ENCODE results near the gene TBC1D28. TPM values are rescaled to one million over a fixed set of nuclear protein-coding genes. Genes with fewer than 3 reads are reported as not detected.
"Not testable (repeated sequence)": the region's sequence is repeated elsewhere in the genome, so short reads cannot be mapped to it uniquely, and the experiment has no call there.

Gene TBC1D28
- total RNA-seq, 1 donor from 2014 or later = not detected

GRCh38 chr17:18638357-18638756, 5.8 kb downstream of the TBC1D28 start:
- not testable (repeated sequence) for H3K9me3 Mint-ChIP-seq, H3K27ac Mint-ChIP-seq

GRCh38 chr17:18636237-18636636, 8.0 kb downstream of the TBC1D28 start:
- H3K27me3 Mint-ChIP-seq (ENCODE audit: low read depth) = peaks cover 17% of the 10 kb centered on the region
- H3K4me3 Mint-ChIP-seq (ENCODE audit: low read depth); intact Hi-C loops (cut with micrococcal nuclease): not testable (repeated sequence)

More at GRCh38 chr17:18638357-18638756, 5.8 kb downstream of the TBC1D28 start:
- intact Hi-C loops (cut with micrococcal nuclease); H3K4me3 Mint-ChIP-seq (ENCODE audit: low read depth); H3K36me3 Mint-ChIP-seq (ENCODE audit: low read depth); H3K4me1 Mint-ChIP-seq (ENCODE audit: low read depth); DNase-seq (ENCODE audit: low spot score): not testable (repeated sequence)
- H3K27me3 Mint-ChIP-seq (ENCODE audit: low read depth) = peaks cover 17% of the 10 kb centered on the region

GRCh38 chr17:18635773-18636172, 8.4 kb downstream of the TBC1D28 start:
- H3K9me3 Mint-ChIP-seq; H3K4me3 Mint-ChIP-seq (ENCODE audit: low read depth); DNase-seq (ENCODE audit: low spot score); H3K27ac Mint-ChIP-seq; H3K4me1 Mint-ChIP-seq (ENCODE audit: low read depth); intact Hi-C loops (cut with micrococcal nuclease); H3K36me3 Mint-ChIP-seq (ENCODE audit: low read depth): not testable (repeated sequence)
- peaks cover 19% of the 10 kb centered on the region for H3K27me3 Mint-ChIP-seq (ENCODE audit: low read depth)

More at GRCh38 chr17:18636237-18636636, 8.0 kb downstream of the TBC1D28 start:
- not testable (repeated sequence) for H3K9me3 Mint-ChIP-seq; H3K4me1 Mint-ChIP-seq (ENCODE audit: low read depth); H3K36me3 Mint-ChIP-seq (ENCODE audit: low read depth); H3K27ac Mint-ChIP-seq; DNase-seq (ENCODE audit: low spot score)

DNA sequence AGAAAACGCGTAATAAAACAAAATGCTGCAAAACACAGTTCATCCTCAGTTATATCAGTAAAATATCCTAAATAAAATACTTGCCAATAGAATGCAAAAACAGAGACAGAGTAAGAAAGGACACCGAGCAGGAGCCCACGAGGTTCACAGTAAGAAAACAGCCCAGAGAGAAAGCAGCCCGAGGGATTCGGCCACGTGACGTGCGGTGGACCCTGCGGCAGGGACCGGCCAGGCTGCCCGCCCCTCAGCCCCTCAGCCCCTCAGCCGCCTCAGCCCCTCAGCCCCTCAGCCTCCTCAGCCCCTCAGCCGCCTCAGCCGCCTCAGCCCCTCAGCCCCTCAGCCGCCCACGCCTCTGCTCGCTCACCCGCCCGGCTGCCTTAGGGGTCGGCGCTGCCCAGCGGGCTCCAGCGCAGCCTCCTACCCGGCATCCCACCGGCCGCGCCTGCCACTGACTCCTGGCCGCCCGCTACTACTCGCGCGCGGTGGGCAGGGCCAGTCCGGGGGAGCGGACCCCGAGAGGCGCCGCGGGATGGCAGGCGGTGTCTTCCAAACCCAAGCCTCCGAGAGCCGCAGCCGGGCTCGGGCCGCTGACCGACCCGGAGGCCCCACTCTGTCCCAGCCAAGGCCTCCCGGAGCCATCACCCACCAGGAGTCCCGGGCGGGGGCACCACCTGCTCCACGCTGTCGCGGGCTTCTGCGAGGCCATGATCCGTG, 9.5 kb downstream of the TBC1D28 start:
- peak overlapping the region; percentile 49 for H3K4me3 Mint-ChIP-seq (ENCODE audit: low read depth)
- peaks cover 19% of the 10 kb centered on the region for H3K27me3 Mint-ChIP-seq (ENCODE audit: low read depth)
- H3K9me3 Mint-ChIP-seq; H3K27ac Mint-ChIP-seq; DNase-seq (ENCODE audit: low spot score); H3K36me3 Mint-ChIP-seq (ENCODE audit: low read depth); intact Hi-C loops (cut with micrococcal nuclease); H3K4me1 Mint-ChIP-seq (ENCODE audit: low read depth): not testable (repeated sequence)

- peak overlapping the region; percentile 10 for H3K27ac Mint-ChIP-seq
- H3K9me3 Mint-ChIP-seq = no peaks in the 10 kb centered on the region
- intact Hi-C loops (cut with micrococcal nuclease) = no loop called here
- H3K36me3 Mint-ChIP-seq (ENCODE audit: low read depth) = no peaks in the 10 kb centered on the region
- H3K4me1 Mint-ChIP-seq (ENCODE audit: low read depth) = peaks cover 8% of the 10 kb centered on the region
- peak overlapping the region; percentile 35 for H3K4me3 Mint-ChIP-seq (ENCODE audit: low read depth)
- H3K27me3 Mint-ChIP-seq (ENCODE audit: low read depth) = peaks cover 11% of the 10 kb centered on the region
- no peak for DNase-seq (ENCODE audit: low spot score)
Measured at GRCh38 chr17:18626152-18626870, 17.9 kb downstream of the TBC1D28 start.

- H3K4me1 Mint-ChIP-seq (ENCODE audit: low read depth); H3K27me3 Mint-ChIP-seq (ENCODE audit: low read depth); H3K36me3 Mint-ChIP-seq (ENCODE audit: low read depth); H3K9me3 Mint-ChIP-seq; intact Hi-C loops (cut with micrococcal nuclease): not testable (repeated sequence)
- DNase-seq (ENCODE audit: low spot score) = peak; percentile 95
- H3K27ac Mint-ChIP-seq = peak overlapping the region; percentile 82
- peak overlapping the region; percentile 84 for H3K4me3 Mint-ChIP-seq (ENCODE audit: low read depth)
Measured at GRCh38 chr17:18625509-18626104, 18.6 kb downstream of the TBC1D28 start.

GRCh38 chr17:18624862-18625501, 19.2 kb downstream of the TBC1D28 start:
- DNase-seq (ENCODE audit: low spot score); H3K36me3 Mint-ChIP-seq (ENCODE audit: low read depth); H3K4me1 Mint-ChIP-seq (ENCODE audit: low read depth); intact Hi-C loops (cut with micrococcal nuclease); H3K27me3 Mint-ChIP-seq (ENCODE audit: low read depth); H3K9me3 Mint-ChIP-seq: not testable (repeated sequence)
- Mint-ChIP-seq H3K27ac (peak overlapping the region; percentile 82), H3K4me3 (ENCODE audit: low read depth) (peak overlapping the region; percentile 84)

DNA sequence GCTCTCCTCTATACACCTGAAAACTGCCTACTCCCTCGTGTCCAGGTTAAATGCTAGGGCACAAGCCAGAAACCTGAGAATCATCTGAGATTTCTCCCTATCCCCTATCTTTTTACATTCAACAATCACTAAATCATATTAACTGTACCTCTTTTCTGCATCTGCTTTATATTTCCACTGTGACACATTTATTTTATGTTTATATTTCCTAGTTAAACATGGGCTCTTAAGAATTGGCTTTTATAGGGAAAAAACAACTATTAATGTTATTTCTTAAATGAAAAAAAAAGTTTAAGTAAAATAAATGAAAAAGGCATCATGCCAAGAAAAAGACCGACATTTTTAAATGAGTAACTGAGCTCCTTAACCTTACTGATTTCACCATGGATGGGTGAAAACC, 26.6 kb downstream of the TBC1D28 start:
- H3K4me1 Mint-ChIP-seq (ENCODE audit: low read depth); intact Hi-C loops (cut with micrococcal nuclease); H3K27ac Mint-ChIP-seq; DNase-seq (ENCODE audit: low spot score); H3K4me3 Mint-ChIP-seq (ENCODE audit: low read depth); H3K9me3 Mint-ChIP-seq; H3K36me3 Mint-ChIP-seq (ENCODE audit: low read depth); H3K27me3 Mint-ChIP-seq (ENCODE audit: low read depth): not testable (repeated sequence)

- H3K9me3 Mint-ChIP-seq; DNase-seq (ENCODE audit: low spot score); H3K27me3 Mint-ChIP-seq (ENCODE audit: low read depth); intact Hi-C loops (cut with micrococcal nuclease); H3K4me1 Mint-ChIP-seq (ENCODE audit: low read depth); H3K27ac Mint-ChIP-seq; H3K36me3 Mint-ChIP-seq (ENCODE audit: low read depth); H3K4me3 Mint-ChIP-seq (ENCODE audit: low read depth): not testable (repeated sequence)
Measured at GRCh38 chr17:18613016-18613415, 31.2 kb downstream of the TBC1D28 start.

- H3K4me1 Mint-ChIP-seq (ENCODE audit: low read depth); H3K27me3 Mint-ChIP-seq (ENCODE audit: low read depth); H3K27ac Mint-ChIP-seq; DNase-seq (ENCODE audit: low spot score); intact Hi-C loops (cut with micrococcal nuclease); H3K9me3 Mint-ChIP-seq; H3K4me3 Mint-ChIP-seq (ENCODE audit: low read depth); H3K36me3 Mint-ChIP-seq (ENCODE audit: low read depth): not testable (repeated sequence)
Measured at GRCh38 chr17:18593138-18593537, 51.1 kb downstream of the TBC1D28 start.

Measured in activated T-helper 2 cell treated with anti-CD3 and anti-CD28 coated beads, Interferon-gamma antibody, Interleukin-2, Interleukin-4, amounts not matched to agents 10 μg/mL and 5 μg/mL and 100 μg/mL, durations not matched to agents 14 hours and 24 hours and 36 hours (primary cell).